ENCODE measurements around the gene FYTTD1. TPM values are rescaled to one million over a fixed set of nuclear protein-coding genes. Genes with fewer than 3 reads are reported as not detected.

The FYTTD1 gene
- total RNA-seq, 1 donor from 2014 or later = 67.2 TPM

GRCh38 chr3:197756704-197757103 lies 7.0 kb downstream of the FYTTD1 start:
- no peak overlapping the region for H3K27ac Mint-ChIP-seq (ENCODE audit: unreplicated experiment)
- TF ChIP-seq CTCF (IDR thresholded peaks at IDR 0.05) = no peak
- no peak for DNase-seq (ENCODE audit: extremely low spot score, unreplicated experiment)
- peaks cover 3% of the 10 kb centered on the region for H3K36me3 Mint-ChIP-seq (ENCODE audit: unreplicated experiment)
- no peaks in the 10 kb centered on the region for H3K27me3 Mint-ChIP-seq (ENCODE audit: unreplicated experiment)
- H3K9me3 Mint-ChIP-seq (ENCODE audit: unreplicated experiment) = no peaks in the 10 kb centered on the region
- no peak overlapping the region for H3K4me3 Mint-ChIP-seq (ENCODE audit: unreplicated experiment)
- H3K4me1 Mint-ChIP-seq (ENCODE audit: unreplicated experiment) = peaks cover 25% of the 10 kb centered on the region

GRCh38 chr3:197758512-197758911 lies 8.8 kb downstream of the FYTTD1 start:
- Mint-ChIP-seq H3K9me3 (ENCODE audit: unreplicated experiment) (no peaks in the 10 kb centered on the region), H3K4me1 (ENCODE audit: unreplicated experiment) (peaks cover 12% of the 10 kb centered on the region), H3K4me3 (ENCODE audit: unreplicated experiment) (no peak overlapping the region), H3K27me3 (ENCODE audit: unreplicated experiment) (no peaks in the 10 kb centered on the region), H3K36me3 (ENCODE audit: unreplicated experiment) (peaks cover 3% of the 10 kb centered on the region), H3K27ac (ENCODE audit: unreplicated experiment) (no peak overlapping the region)
- TF ChIP-seq CTCF (IDR thresholded peaks at IDR 0.05) = no peak
- no peak for DNase-seq (ENCODE audit: extremely low spot score, unreplicated experiment)

- Mint-ChIP-seq H3K27me3 (ENCODE audit: unreplicated experiment) (no peaks in the 10 kb centered on the region), H3K27ac (ENCODE audit: unreplicated experiment) (no peak overlapping the region), H3K4me3 (ENCODE audit: unreplicated experiment) (no peak overlapping the region), H3K4me1 (ENCODE audit: unreplicated experiment) (no peaks in the 10 kb centered on the region), H3K9me3 (ENCODE audit: unreplicated experiment) (no peaks in the 10 kb centered on the region), H3K36me3 (ENCODE audit: unreplicated experiment) (peaks cover 14% of the 10 kb centered on the region)
- no peak for TF ChIP-seq CTCF (IDR thresholded peaks at IDR 0.05)
- DNase-seq (ENCODE audit: extremely low spot score, unreplicated experiment) = no peak
Observed at GRCh38 chr3:197761784-197762183, 12.1 kb downstream of the FYTTD1 start.

GRCh38 chr3:197775317-197775716 lies 25.6 kb downstream of the FYTTD1 start:
- Mint-ChIP-seq H3K4me3 (ENCODE audit: unreplicated experiment) (no peak overlapping the region), H3K27ac (ENCODE audit: unreplicated experiment) (no peak overlapping the region), H3K36me3 (ENCODE audit: unreplicated experiment) (peaks cover 59% of the 10 kb centered on the region), H3K9me3 (ENCODE audit: unreplicated experiment) (no peaks in the 10 kb centered on the region), H3K27me3 (ENCODE audit: unreplicated experiment) (no peaks in the 10 kb centered on the region), H3K4me1 (ENCODE audit: unreplicated experiment) (no peaks in the 10 kb centered on the region)
- no peak for TF ChIP-seq CTCF (IDR thresholded peaks at IDR 0.05)
- DNase-seq (ENCODE audit: extremely low spot score, unreplicated experiment) = no peak

- Mint-ChIP-seq H3K27me3 (ENCODE audit: unreplicated experiment) (no peaks in the 10 kb centered on the region), H3K4me3 (ENCODE audit: unreplicated experiment) (no peak overlapping the region), H3K27ac (ENCODE audit: unreplicated experiment) (no peak overlapping the region), H3K4me1 (ENCODE audit: unreplicated experiment) (no peaks in the 10 kb centered on the region), H3K9me3 (ENCODE audit: unreplicated experiment) (no peaks in the 10 kb centered on the region), H3K36me3 (ENCODE audit: unreplicated experiment) (peaks cover 38% of the 10 kb centered on the region)
- DNase-seq (ENCODE audit: extremely low spot score, unreplicated experiment) = no peak
- no peak for TF ChIP-seq CTCF (IDR thresholded peaks at IDR 0.05)
Observed at GRCh38 chr3:197782230-197782629, 32.5 kb downstream of the FYTTD1 start.
